ENCODE results near the gene FBXO46. TPM values are rescaled to one million over a fixed set of nuclear protein-coding genes. Genes with fewer than 3 reads are reported as not detected.

The FBXO46 gene
- total and polyA plus RNA-seq, 2 of the 13 experiments (the other 11 are each of a cell fraction or from before 2014, with no cell fraction given): 6.2 to 6.4 TPM

DNA sequence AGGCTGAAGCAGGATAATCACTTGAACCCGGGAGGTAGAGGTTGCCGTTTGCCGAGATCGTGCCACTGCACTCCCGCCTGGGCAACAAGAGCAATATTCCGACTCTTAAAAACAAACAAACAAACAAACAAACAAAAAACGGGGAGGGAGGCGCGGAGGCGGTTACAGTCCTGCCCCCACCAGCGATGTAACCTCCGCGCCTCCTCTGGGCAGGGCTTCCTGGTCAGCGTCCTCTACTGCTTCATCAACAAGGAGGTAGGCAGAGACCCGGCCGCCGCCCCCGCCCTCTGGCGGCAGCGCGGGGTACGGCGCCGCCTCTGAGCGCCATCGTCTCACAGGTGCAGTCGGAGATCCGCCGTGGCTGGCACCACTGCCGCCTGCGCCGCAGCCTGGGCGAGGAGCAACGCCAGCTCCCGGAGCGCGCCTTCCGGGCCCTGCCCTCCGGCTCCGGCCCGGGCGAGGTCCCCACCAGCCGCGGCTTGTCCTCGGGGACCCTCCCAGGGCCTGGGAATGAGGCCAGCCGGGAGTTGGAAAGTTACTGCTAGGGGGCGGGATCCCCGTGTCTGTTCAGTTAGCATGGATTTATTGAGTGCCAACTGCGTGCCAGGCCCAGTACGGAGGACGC, 49.2 kb downstream of the FBXO46 start (continued):
- TF ChIP-seq ZZZ3 (CRISPR knock-in tag; IDR thresholded peaks at IDR 0.05; ENCODE audit: borderline replicate concordance) (no peak), RFX1 (IDR thresholded peaks at IDR 0.05) (no peak), ZNF205 (CRISPR knock-in tag; IDR thresholded peaks at IDR 0.05) (peak; percentile 100), MIXL1 (CRISPR knock-in tag; IDR thresholded peaks at IDR 0.05) (no peak), HNF4A (CRISPR knock-in tag; IDR thresholded peaks at IDR 0.05) (no peak), NRL (CRISPR knock-in tag; IDR thresholded peaks at IDR 0.05; ENCODE audit: borderline replicate concordance) (no peak), SSRP1 (CRISPR knock-in tag; IDR thresholded peaks at IDR 0.05) (0 out of 2 replicates have a peak, but pooled peaks have one; percentile 54), HOXA7 (CRISPR knock-in tag; IDR thresholded peaks at IDR 0.05) (no peak), NR3C1 (CRISPR knock-in tag; IDR thresholded peaks at IDR 0.05) (no peak), FOSL2 (CRISPR knock-in tag; IDR thresholded peaks at IDR 0.05) (0 out of 2 replicates have a peak, but pooled peaks have one; percentile 8), SMYD3 (CRISPR knock-in tag; IDR thresholded peaks at IDR 0.05) (peak; percentile 31; the same call in 1 of the 2 replicates), NR2F1 (CRISPR knock-in tag; IDR thresholded peaks at IDR 0.05) (no peak), HCFC1 (IDR thresholded peaks at IDR 0.05; ENCODE audit: low read depth, low read length) (no peak; the same call in 1 of the 2 replicates), FOXP1 (IDR thresholded peaks at IDR 0.05) (0 out of 2 replicates have a peak, but pooled peaks have one; percentile 44), FOXP1 (CRISPR knock-in tag; IDR thresholded peaks at IDR 0.05) (peak; percentile 62; the same call in 1 of the 2 replicates), NR1H2 (CRISPR knock-in tag; IDR thresholded peaks at IDR 0.05; ENCODE audit: borderline replicate concordance, low read depth) (no peak)
- TF ChIP-seq, protein P1, sequence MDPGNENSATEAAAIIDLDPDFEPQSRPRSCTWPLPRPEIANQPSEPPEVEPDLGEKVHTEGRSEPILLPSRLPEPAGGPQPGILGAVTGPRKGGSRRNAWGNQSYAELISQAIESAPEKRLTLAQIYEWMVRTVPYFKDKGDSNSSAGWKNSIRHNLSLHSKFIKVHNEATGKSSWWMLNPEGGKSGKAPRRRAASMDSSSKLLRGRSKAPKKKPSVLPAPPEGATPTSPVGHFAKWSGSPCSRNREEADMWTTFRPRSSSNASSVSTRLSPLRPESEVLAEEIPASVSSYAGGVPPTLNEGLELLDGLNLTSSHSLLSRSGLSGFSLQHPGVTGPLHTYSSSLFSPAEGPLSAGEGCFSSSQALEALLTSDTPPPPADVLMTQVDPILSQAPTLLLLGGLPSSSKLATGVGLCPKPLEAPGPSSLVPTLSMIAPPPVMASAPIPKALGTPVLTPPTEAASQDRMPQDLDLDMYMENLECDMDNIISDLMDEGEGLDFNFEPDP (CRISPR knock-in tag; conservative IDR thresholded peaks at IDR 0.05): no peak
- TF ChIP-seq, protein P2, sequence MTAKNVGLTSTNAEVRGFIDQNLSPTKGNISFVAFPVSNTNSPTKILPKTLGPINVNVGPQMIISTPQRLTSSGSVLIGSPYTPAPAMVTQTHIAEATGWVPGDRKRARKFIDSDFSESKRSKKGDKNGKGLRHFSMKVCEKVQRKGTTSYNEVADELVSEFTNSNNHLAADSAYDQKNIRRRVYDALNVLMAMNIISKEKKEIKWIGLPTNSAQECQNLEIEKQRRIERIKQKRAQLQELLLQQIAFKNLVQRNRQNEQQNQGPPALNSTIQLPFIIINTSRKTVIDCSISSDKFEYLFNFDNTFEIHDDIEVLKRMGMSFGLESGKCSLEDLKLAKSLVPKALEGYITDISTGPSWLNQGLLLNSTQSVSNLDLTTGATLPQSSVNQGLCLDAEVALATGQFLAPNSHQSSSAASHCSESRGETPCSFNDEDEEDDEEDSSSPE (CRISPR knock-in tag; IDR thresholded peaks at IDR 0.05): 0 out of 2 replicates have a peak, but pooled peaks have one; percentile 36
- TF ChIP-seq, protein P3, sequence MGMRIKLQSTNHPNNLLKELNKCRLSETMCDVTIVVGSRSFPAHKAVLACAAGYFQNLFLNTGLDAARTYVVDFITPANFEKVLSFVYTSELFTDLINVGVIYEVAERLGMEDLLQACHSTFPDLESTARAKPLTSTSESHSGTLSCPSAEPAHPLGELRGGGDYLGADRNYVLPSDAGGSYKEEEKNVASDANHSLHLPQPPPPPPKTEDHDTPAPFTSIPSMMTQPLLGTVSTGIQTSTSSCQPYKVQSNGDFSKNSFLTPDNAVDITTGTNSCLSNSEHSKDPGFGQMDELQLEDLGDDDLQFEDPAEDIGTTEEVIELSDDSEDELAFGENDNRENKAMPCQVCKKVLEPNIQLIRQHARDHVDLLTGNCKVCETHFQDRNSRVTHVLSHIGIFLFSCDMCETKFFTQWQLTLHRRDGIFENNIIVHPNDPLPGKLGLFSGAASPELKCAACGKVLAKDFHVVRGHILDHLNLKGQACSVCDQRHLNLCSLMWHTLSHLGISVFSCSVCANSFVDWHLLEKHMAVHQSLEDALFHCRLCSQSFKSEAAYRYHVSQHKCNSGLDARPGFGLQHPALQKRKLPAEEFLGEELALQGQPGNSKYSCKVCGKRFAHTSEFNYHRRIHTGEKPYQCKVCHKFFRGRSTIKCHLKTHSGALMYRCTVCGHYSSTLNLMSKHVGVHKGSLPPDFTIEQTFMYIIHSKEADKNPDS (CRISPR knock-in tag; IDR thresholded peaks at IDR 0.05): no peak
- TF ChIP-seq, protein P4, sequence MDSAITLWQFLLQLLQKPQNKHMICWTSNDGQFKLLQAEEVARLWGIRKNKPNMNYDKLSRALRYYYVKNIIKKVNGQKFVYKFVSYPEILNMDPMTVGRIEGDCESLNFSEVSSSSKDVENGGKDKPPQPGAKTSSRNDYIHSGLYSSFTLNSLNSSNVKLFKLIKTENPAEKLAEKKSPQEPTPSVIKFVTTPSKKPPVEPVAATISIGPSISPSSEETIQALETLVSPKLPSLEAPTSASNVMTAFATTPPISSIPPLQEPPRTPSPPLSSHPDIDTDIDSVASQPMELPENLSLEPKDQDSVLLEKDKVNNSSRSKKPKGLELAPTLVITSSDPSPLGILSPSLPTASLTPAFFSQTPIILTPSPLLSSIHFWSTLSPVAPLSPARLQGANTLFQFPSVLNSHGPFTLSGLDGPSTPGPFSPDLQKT (CRISPR knock-in tag; IDR thresholded peaks at IDR 0.05; ENCODE audit: borderline replicate concordance): no peak
- TF ChIP-seq, protein P5, sequence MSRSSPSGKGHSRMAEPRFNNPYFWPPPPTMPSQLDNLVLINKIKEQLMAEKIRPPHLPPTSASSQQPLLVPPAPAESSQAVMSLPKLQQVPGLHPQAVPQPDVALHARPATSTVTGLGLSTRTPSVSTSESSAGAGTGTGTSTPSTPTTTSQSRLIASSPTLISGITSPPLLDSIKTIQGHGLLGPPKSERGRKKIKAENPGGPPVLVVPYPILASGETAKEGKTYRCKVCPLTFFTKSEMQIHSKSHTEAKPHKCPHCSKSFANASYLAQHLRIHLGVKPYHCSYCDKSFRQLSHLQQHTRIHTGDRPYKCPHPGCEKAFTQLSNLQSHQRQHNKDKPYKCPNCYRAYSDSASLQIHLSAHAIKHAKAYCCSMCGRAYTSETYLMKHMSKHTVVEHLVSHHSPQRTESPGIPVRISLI (CRISPR knock-in tag; IDR thresholded peaks at IDR 0.05; ENCODE audit: borderline replicate concordance): peak; percentile 23; the same call in 1 of the 2 replicates
- TF ChIP-seq, protein P6, sequence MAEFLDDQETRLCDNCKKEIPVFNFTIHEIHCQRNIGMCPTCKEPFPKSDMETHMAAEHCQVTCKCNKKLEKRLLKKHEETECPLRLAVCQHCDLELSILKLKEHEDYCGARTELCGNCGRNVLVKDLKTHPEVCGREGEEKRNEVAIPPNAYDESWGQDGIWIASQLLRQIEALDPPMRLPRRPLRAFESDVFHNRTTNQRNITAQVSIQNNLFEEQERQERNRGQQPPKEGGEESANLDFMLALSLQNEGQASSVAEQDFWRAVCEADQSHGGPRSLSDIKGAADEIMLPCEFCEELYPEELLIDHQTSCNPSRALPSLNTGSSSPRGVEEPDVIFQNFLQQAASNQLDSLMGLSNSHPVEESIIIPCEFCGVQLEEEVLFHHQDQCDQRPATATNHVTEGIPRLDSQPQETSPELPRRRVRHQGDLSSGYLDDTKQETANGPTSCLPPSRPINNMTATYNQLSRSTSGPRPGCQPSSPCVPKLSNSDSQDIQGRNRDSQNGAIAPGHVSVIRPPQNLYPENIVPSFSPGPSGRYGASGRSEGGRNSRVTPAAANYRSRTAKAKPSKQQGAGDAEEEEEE (CRISPR knock-in tag; IDR thresholded peaks at IDR 0.05; ENCODE audit: borderline replicate concordance): no peak
